Mononuclear cell (primary cell): ENCODE measurements around the gene TRIM2. TPM values are rescaled to one million over a fixed set of nuclear protein-coding genes. Genes with fewer than 3 reads are reported as not detected.

ENCODE experiments used
- H3K27me3 ChIP-seq: 2 replicates; pipeline ENCODE4 v1.6.0; 2011; ENCODE audit warnings: low read length, control low read depth; ENCODE audit not compliant: insufficient read depth
- H3K4me1 ChIP-seq: 2 replicates; pipeline ENCODE4 v1.5.1; 2011; ENCODE audit warnings: mild to moderate bottlenecking, low read length, control low read depth; ENCODE audit not compliant: insufficient read depth
- H3K4me3 ChIP-seq: 2 replicates; pipeline ENCODE4 v1.5.1; 2011; ENCODE audit warnings: mild to moderate bottlenecking, low read length, moderate library complexity
- H3K9me3 ChIP-seq: 2 replicates; pipeline ENCODE4 v1.5.1; 2011; ENCODE audit warnings: low read depth, mild to moderate bottlenecking, control low read depth, low read length
- total RNA-seq: library from RNA; depleted of rRNA; stranded (reverse); fragments of >200 nt; gene quantifications from one replicate; pipeline ENCODE4 v1.2.3, GENCODE V29; 2012

TRIM2 gene
- total RNA-seq, 1 donor: 1.7 TPM

- Histone ChIP-seq H3K4me3 (no peak overlapping the region), H3K9me3 (peaks cover 9% of the 10 kb centered on the region), H3K27me3 (peaks cover 26% of the 10 kb centered on the region), H3K4me1 (peaks cover 19% of the 10 kb centered on the region)
These were observed 19.7 kb downstream of the TRIM2 start for GRCh38 chr4:153223930-153224329.

DNA sequence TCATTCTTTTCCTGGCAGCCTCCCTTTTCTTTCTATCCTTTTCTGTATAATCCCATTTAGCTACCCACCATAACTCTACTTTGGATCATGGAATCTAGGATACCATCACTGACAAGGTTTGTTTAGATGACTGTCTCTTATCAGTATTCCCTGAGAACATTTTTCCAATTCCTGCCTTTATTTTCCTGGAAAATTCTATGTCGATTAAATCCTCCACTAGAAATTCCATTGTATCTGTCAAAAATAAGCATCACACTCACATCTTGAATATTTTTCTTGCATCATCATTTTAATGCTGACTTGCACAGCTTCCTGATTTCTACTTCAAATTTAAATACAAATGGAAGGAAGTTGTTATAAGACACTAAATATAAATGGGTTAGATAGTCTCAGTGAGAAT is 20.2 kb downstream of the TRIM2 start:
- Histone ChIP-seq H3K4me1 (peaks cover 19% of the 10 kb centered on the region), H3K27me3 (peaks cover 26% of the 10 kb centered on the region), H3K9me3 (peaks cover 9% of the 10 kb centered on the region), H3K4me3 (no peak overlapping the region)

- H3K27me3 ChIP-seq: peaks cover 19% of the 10 kb centered on the region
- H3K4me3 ChIP-seq: no peak overlapping the region
- H3K9me3 ChIP-seq: peaks cover 9% of the 10 kb centered on the region
- peaks cover 13% of the 10 kb centered on the region for H3K4me1 ChIP-seq
These were observed 23.3 kb downstream of the TRIM2 start for GRCh38 chr4:153227469-153228075.

GRCh38 chr4:153228512-153229140 is 24.4 kb downstream of the TRIM2 start:
- Histone ChIP-seq H3K4me3 (no peak overlapping the region), H3K27me3 (peaks cover 14% of the 10 kb centered on the region), H3K4me1 (peaks cover 2% of the 10 kb centered on the region), H3K9me3 (peaks cover 9% of the 10 kb centered on the region)

GRCh38 chr4:153229545-153229944 is 25.3 kb downstream of the TRIM2 start:
- Histone ChIP-seq H3K9me3 (peaks cover 7% of the 10 kb centered on the region), H3K4me3 (no peak overlapping the region), H3K4me1 (no peaks in the 10 kb centered on the region), H3K27me3 (peaks cover 5% of the 10 kb centered on the region)

GRCh38 chr4:153232768-153233167 is 28.5 kb downstream of the TRIM2 start:
- no peaks in the 10 kb centered on the region for H3K4me1 ChIP-seq
- no peak overlapping the region for H3K4me3 ChIP-seq
- H3K27me3 ChIP-seq: no peaks in the 10 kb centered on the region
- no peaks in the 10 kb centered on the region for H3K9me3 ChIP-seq

- Histone ChIP-seq H3K4me3 (no peak overlapping the region), H3K27me3 (no peaks in the 10 kb centered on the region), H3K4me1 (no peaks in the 10 kb centered on the region), H3K9me3 (no peaks in the 10 kb centered on the region)
These were observed 29.6 kb downstream of the TRIM2 start for GRCh38 chr4:153233761-153234371.

DNA sequence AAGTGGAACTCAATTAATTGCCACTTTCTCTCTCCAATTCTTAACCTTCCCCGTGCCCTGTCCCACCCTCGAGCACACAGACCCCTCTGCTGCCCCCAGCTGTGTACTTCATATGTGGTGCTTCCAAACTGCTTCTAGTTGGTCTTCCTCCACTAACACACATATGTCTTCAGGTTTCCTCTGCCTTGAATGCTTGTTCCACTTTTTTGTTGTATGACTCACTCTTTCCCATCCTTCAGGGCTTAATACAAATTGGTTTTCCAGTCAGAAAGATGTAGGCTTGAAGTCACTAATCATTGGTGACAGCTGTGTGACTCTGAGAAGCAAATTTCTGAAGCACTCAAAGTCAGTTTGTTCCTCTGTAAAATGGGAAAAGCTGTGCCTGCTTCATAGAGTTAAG is 30.6 kb downstream of the TRIM2 start:
- Histone ChIP-seq H3K9me3 (no peaks in the 10 kb centered on the region), H3K4me1 (no peaks in the 10 kb centered on the region), H3K4me3 (no peak overlapping the region), H3K27me3 (no peaks in the 10 kb centered on the region)

DNA sequence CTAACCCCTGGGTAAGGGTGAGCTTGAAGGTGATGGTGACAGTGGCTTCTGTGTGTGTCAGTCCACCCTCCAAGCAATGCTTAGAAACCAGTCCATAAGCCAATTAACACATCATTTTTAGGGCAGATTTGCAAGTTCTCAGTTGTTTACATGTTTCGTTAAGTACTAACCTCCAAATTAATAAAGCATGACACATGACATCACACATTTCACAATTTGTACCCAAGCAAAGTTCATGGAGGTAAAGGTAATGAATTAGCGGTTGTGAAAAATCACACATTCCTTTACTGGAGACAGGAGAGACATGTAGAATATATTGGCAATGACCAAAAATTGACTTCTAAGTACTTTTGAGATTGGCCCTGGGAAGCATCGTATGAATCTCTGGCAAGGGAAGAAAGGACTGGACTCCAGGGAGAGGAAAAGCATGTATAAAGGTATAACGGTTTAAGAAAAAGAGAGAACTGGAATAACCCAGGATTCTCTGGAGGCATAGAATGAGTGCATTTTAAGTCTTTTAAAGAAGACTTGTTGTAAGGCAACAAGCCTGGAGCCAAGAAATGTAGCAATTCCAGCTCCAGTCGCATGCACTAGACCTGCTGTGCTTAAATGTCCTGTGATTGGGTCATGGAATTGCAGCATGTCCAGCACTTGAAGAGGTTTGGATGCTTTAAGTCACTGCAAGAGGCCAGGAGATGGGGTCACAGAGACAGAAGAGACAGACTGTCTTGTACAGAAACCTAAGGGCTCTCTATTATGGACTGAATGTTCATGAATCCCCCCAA is 34.1 kb downstream of the TRIM2 start:
- Histone ChIP-seq H3K4me3 (no peak overlapping the region), H3K9me3 (no peaks in the 10 kb centered on the region), H3K27me3 (no peaks in the 10 kb centered on the region), H3K4me1 (no peaks in the 10 kb centered on the region)

- Histone ChIP-seq H3K4me3 (no peak overlapping the region), H3K9me3 (no peaks in the 10 kb centered on the region), H3K4me1 (no peaks in the 10 kb centered on the region), H3K27me3 (no peaks in the 10 kb centered on the region)
These were observed 35.2 kb downstream of the TRIM2 start for GRCh38 chr4:153239409-153239808.

GRCh38 chr4:153241295-153241694 is 37.1 kb downstream of the TRIM2 start:
- no peaks in the 10 kb centered on the region for H3K4me1 ChIP-seq

GRCh38 chr4:153241970-153242838 is 38.0 kb downstream of the TRIM2 start:
- Histone ChIP-seq H3K4me3 (no peak overlapping the region), H3K4me1 (no peaks in the 10 kb centered on the region), H3K27me3 (no peaks in the 10 kb centered on the region), H3K9me3 (no peaks in the 10 kb centered on the region)

More at GRCh38 chr4:153241295-153241694, 37.1 kb downstream of the TRIM2 start:
- H3K4me3 ChIP-seq: no peak overlapping the region
- H3K27me3 ChIP-seq: no peaks in the 10 kb centered on the region
- no peaks in the 10 kb centered on the region for H3K9me3 ChIP-seq

GRCh38 chr4:153242839-153243324 is 38.6 kb downstream of the TRIM2 start:
- no peaks in the 10 kb centered on the region for H3K4me1 ChIP-seq
- H3K9me3 ChIP-seq: no peaks in the 10 kb centered on the region
- H3K27me3 ChIP-seq: no peaks in the 10 kb centered on the region
- no peak overlapping the region for H3K4me3 ChIP-seq

DNA sequence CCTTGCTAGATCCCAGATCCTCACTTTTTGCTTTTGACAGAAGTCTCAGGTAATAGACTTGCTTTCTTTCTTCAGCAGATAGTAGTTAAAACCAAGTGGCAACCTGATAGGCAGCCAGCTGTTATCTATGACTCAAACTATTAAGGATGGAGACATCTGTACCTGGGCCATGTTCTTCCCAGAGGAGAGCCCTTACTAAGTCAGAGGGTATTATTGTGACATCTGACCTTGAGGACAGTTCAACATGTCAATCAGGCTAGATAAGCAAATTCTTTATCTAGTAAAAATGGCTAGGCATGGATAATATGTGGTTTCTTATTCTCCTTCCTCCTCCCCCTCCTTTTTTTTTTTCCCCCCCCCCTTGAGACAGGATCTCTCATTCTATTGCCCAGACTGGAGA is 39.2 kb downstream of the TRIM2 start:
- Histone ChIP-seq H3K9me3 (no peaks in the 10 kb centered on the region), H3K4me1 (peaks cover 3% of the 10 kb centered on the region), H3K27me3 (no peaks in the 10 kb centered on the region), H3K4me3 (no peak overlapping the region)
